NOMO-1 treated with DMSO at 0.1 percent for 48 hours (cell line): ENCODE data around the gene BLVRA.

Experiments used
- DNase-seq: peaks from one replicate; lab custom pipeline; 2025; ENCODE audit not compliant: unreplicated experiment; lab: John Stamatoyannopoulos, UW

The BLVRA gene

GRCh38 chr7:43855176-43855575 lies 96.7 kb downstream of the BLVRA start:
- no peak for DNase-seq

GRCh38 chr7:43856316-43856715 lies 97.8 kb downstream of the BLVRA start:
- no peak for DNase-seq
